A549 (cell line): ENCODE data around the gene PPFIA2. TPM values are rescaled to one million over a fixed set of nuclear protein-coding genes. Genes with fewer than 3 reads are reported as not detected.
A peak's percentile ranks its signal among the peaks of the same experiment; 100 is the strongest.

Source experiments
- ATAC-seq, 2 experiments: fragments of 200-7000 bp in 1 of 2; fragments of >200 bp in 1 of 2; cut with Nextera tagmentation in 1 of 2; cut with Tn5 transposase in 1 of 2; 3 replicates each; pipeline versions ENCODE4 v1.8.0 to v1.9.1; 2018 to 2020; ENCODE audit warnings: mild to moderate bottlenecking in 1 of 2, moderate library complexity in 1 of 2
- CTCF ChIA-PET: fragments of 300-600 bp; sonication (Branson Sonifier 250); formaldehyde crosslinking; extraction: SDS; loops from one replicate; lab custom pipeline; 2021; ENCODE audit warnings: antibody characterized with exemption, inconsistent platforms; lab: Yijun Ruan, JAX
- POLR2A ChIA-PET: fragments of 350-600 bp; formaldehyde crosslinking; extraction: SDS; loops from one replicate; lab custom pipeline; 2021; ENCODE audit warnings: antibody characterized with exemption, inconsistent platforms; lab: Yijun Ruan, JAX
- DNase-seq, 2 experiments: peaks; one replicate each; pipeline versions ENCODE4 v3.0.0 to v3.0.0-alpha.2; 2011 to 2016; ENCODE audit warnings: low read depth in 1 of 2, low spot score in 1 of 2
- FAIRE-seq: peaks from 2 replicates; lab custom pipeline; 2011; peaks lifted over from hg19 to GRCh38; lab: Jason Lieb, UNC
- H3K27ac ChIP-seq, 2 experiments: fragments of >200 bp; sonication (Bioruptor Twin); formaldehyde crosslinking; 3 replicates each; pipeline ENCODE4 v1.5.1; 2016 to 2017
- H3K4me1 ChIP-seq: fragments of >200 bp; sonication (Bioruptor Twin); formaldehyde crosslinking; 3 replicates; pipeline ENCODE4 v1.6.1; 2016
- H3K4me2 ChIP-seq: fragments of >200 bp; sonication (Bioruptor Twin); formaldehyde crosslinking; 3 replicates; pipeline ENCODE4 v1.6.1; 2016
- H3K4me3 ChIP-seq: fragments of >200 bp; sonication (Bioruptor Twin); formaldehyde crosslinking; 3 replicates; pipeline ENCODE4 v1.5.1; 2016
- H3K9me3 ChIP-seq: fragments of >200 bp; sonication (Bioruptor Twin); formaldehyde crosslinking; 3 replicates; pipeline ENCODE4 v1.6.1; 2016
- ATOH8 ChIP-seq: fragments of 250-450 bp; sonication (Bioruptor Pico); IDR thresholded peaks from 2 replicates; pipeline ENCODE4 v1.5.0; 2020; ENCODE audit warnings: low read depth, mild to moderate bottlenecking, moderate library complexity
- BCL3 ChIP-seq: fragments of >200 bp; sonication (Bioruptor Twin); formaldehyde crosslinking; IDR thresholded peaks from 3 replicates; pipeline ENCODE4 v1.6.1; 2016
- CBX8 ChIP-seq: fragments of 200-600 bp; sonication (generic); IDR thresholded peaks from 2 replicates; pipeline ENCODE4 v1.6.1; 2016
- CHD2 ChIP-seq: fragments of 150-350 bp; IDR thresholded peaks from 2 replicates; pipeline ENCODE4 v1.6.1; 2014; ENCODE audit warnings: low read length; ENCODE audit not compliant: partially characterized antibody
- CHD4 ChIP-seq: fragments of 200-600 bp; sonication (generic); IDR thresholded peaks from 2 replicates; pipeline ENCODE4 v1.6.1; 2016; ENCODE audit warnings: antibody characterized with exemption, mild to moderate bottlenecking, borderline replicate concordance
- CTCF ChIP-seq: fragments of >200 bp; sonication (Bioruptor Twin); formaldehyde crosslinking; IDR thresholded peaks from 3 replicates; pipeline ENCODE4 v1.5.1; 2016
- EHMT2 ChIP-seq: fragments of 200-600 bp; sonication (generic); IDR thresholded peaks from 2 replicates; pipeline ENCODE4 v1.6.1; 2016; ENCODE audit warnings: antibody characterized with exemption, low read depth, mild to moderate bottlenecking, moderate library complexity
- ESRRA ChIP-seq: fragments of 150-350 bp; IDR thresholded peaks from 2 replicates; pipeline ENCODE4 v1.6.1; 2014; ENCODE audit warnings: mild to moderate bottlenecking, low read length, borderline replicate concordance
- FOSL2 ChIP-seq, 2 experiments: fragments of 450-650 bp in 1 of 2; fragments of >200 bp in 1 of 2; sonication (Bioruptor Twin) in 1 of 2; formaldehyde crosslinking; IDR thresholded peaks; 2 replicates each; pipeline versions ENCODE4 v1.5.0 to v1.6.1; 2016 to 2020; ENCODE audit warnings: mild to moderate bottlenecking in 1 of 2, moderate library complexity in 1 of 2
- HDAC2 ChIP-seq: fragments of 200-600 bp; sonication (generic); IDR thresholded peaks from 2 replicates; pipeline ENCODE4 v1.6.1; 2016
- JUNB ChIP-seq: fragments of >200 bp; sonication (Bioruptor Twin); formaldehyde crosslinking; IDR thresholded peaks from 2 replicates; pipeline ENCODE4 v1.6.1; 2016
- KDM5A ChIP-seq: fragments of 200-600 bp; sonication (generic); IDR thresholded peaks from 2 replicates; pipeline ENCODE4 v1.6.1; 2016; ENCODE audit warnings: antibody characterized with exemption, mild to moderate bottlenecking
- MAX ChIP-seq: IDR thresholded peaks from 2 replicates; pipeline ENCODE4 v1.6.1; 2012
- MAZ ChIP-seq: fragments of 150-350 bp; IDR thresholded peaks from 2 replicates; pipeline ENCODE4 v1.6.1; 2014; ENCODE audit warnings: antibody characterized with exemption, low read depth, low read length, borderline replicate concordance
- MYC ChIP-seq: IDR thresholded peaks from 2 replicates; pipeline ENCODE4 v1.6.1; 2012; ENCODE audit warnings: mild to moderate bottlenecking, inconsistent platforms, low read length, improper control_type of control experiment, borderline replicate concordance
- POLR2AphosphoS2 ChIP-seq: conservative IDR thresholded peaks from 2 replicates; pipeline ENCODE4 v1.6.1; 2012; ENCODE audit warnings: low read length, improper control_type of control experiment, inconsistent platforms
- RAD21 ChIP-seq, 2 experiments: fragments of >200 bp in 1 of 2; sonication (Bioruptor Twin) in 1 of 2; formaldehyde crosslinking in 1 of 2; IDR thresholded peaks in 1 of 2; conservative IDR thresholded peaks in 1 of 2; 2 replicates in 1 of 2; 3 replicates in 1 of 2; pipeline ENCODE4 v1.6.1; 2012 to 2018; ENCODE audit warnings: inconsistent platforms in 1 of 2
- RARB ChIP-seq: fragments of 250-450 bp; sonication (Bioruptor Pico); IDR thresholded peaks from 2 replicates; pipeline ENCODE4 v1.8.0; 2021; ENCODE audit warnings: mild to moderate bottlenecking, moderate library complexity
- SMC3 ChIP-seq: fragments of >200 bp; sonication (Bioruptor Twin); formaldehyde crosslinking; IDR thresholded peaks from 3 replicates; pipeline ENCODE4 v1.6.1; 2018; ENCODE audit warnings: inconsistent platforms
- ZC3H11A ChIP-seq: fragments of 450-650 bp; IDR thresholded peaks from 2 replicates; pipeline ENCODE4 v1.6.1; 2014; ENCODE audit warnings: antibody characterized with exemption, mild to moderate bottlenecking
- ZFP36 ChIP-seq: fragments of 450-650 bp; IDR thresholded peaks from 2 replicates; pipeline ENCODE4 v1.6.1; 2014; ENCODE audit warnings: borderline replicate concordance; ENCODE audit not compliant: partially characterized antibody
- WGBS: methylation state at CpG from one replicate; pipeline ENCODE4 v1.1.6; 2017; ENCODE audit errors: missing lambda C conversion rate; 5-methylcytosine and 5-hydroxymethylcytosine counted together
- polyA plus RNA-seq, 4 experiments: library from polyadenylated mRNA; depleted of rRNA in 3 of 4; stranded (reverse); fragments of >200 nt; fragmentation: RNase III in 1 of 4; extraction: RNeasy Plus Mini Kit Qiagen cat#74134 plus additional on column Dnase treatment in 1 of 4; gene quantifications; 2 replicates in 3 of 4; 3 replicates in 1 of 4; pipeline ENCODE4 v1.2.3, GENCODE V29; 2011 to 2017
- TF ChIP-seq, protein P1 (sequence below): IDR thresholded peaks from 2 replicates; pipeline ENCODE4 v1.6.1; 2012; ENCODE audit warnings: low read depth, borderline replicate concordance

The PPFIA2 gene
- polyA plus RNA-seq, 2 of the 4 experiments (the other 2 are of a cell fraction), result not detected

GRCh38 chr12:81257947-81258551, 501.1 kb downstream of the PPFIA2 start:
- H3K4me3 ChIP-seq, result no peak overlapping the region
- CTCF ChIA-PET, result interaction anchor here (0.6 to 1.5 kb wide), 6 partner anchors 10 to 1063 kb away, joined by 3 to 6 read pairs (median 4); no protein-coding TSS in a partner anchor
- ATAC-seq (peak; percentile 50 to 71; a peak in 2 of 6 replicates), FAIRE-seq (no peak), DNase-seq (peak in 1 of 2 experiments; percentile 51)
- no peaks in the 10 kb centered on the region for H3K4me1 ChIP-seq
- TF ChIP-seq HDAC2 (no peak), RAD21 (conservative IDR thresholded peaks at IDR 0.05 in 1 of 2, IDR thresholded peaks at IDR 0.05 in 1 of 2) (peak; percentile 70 to 73), CTCF (peak; percentile 57), SMC3 (peak; percentile 48; the same call in 2 of the 3 replicates), KDM5A (0 out of 2 replicates have a peak, but pooled peaks have one; percentile 30), CHD2 (no peak)
- POLR2A ChIA-PET, result no interaction called here
- H3K4me2 ChIP-seq, result peak overlapping the region; percentile 42
- no peak overlapping the region for H3K27ac ChIP-seq
- H3K9me3 ChIP-seq, result no peaks in the 10 kb centered on the region
- 30% methylated on average over 4 of the region's 4 CpGs for WGBS

DNA sequence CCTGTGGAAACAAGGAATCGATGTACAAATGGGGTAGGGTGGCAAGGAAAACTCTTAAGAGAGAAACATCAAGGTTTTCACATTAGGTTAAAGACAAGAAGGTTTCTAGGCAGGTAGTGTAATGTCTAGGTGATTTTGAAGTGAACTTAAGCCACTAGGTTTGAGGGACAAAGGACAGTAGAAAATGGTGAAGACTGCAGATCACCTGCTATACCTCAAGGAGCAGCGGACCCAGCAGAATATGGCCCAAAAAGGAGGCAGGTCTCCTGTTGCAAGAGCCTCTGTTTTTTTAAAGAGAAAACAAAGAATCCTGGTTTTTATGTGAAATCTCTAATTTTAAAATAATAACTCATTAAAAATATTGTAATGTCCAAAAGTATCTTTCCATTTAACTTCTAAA, 503.2 kb downstream of the PPFIA2 start:
- no peaks in the 10 kb centered on the region for H3K9me3 ChIP-seq
- WGBS, result 33% methylated on average over 2 of the region's 2 CpGs
- FAIRE-seq (no peak), DNase-seq (no peak), ATAC-seq (no peak)
- no peaks in the 10 kb centered on the region for H3K4me1 ChIP-seq
- ChIA-PET POLR2A (no interaction called here), CTCF (no interaction called here)
- TF ChIP-seq MAX (no peak), ZFP36 (no peak), CTCF (no peak), RARB (CRISPR knock-in tag) (no peak), JUNB (no peak), POLR2AphosphoS2 (no peak), RAD21 (conservative IDR thresholded peaks at IDR 0.05 in 1 of 2, IDR thresholded peaks at IDR 0.05 in 1 of 2) (no peak), FOSL2 (IDR thresholded peaks at IDR 0.05) (no peak), FOSL2 (CRISPR knock-in tag; IDR thresholded peaks at IDR 0.05) (no peak), ESRRA (no peak), ZC3H11A (no peak), BCL3 (no peak), KDM5A (no peak), EHMT2 (no peak), CHD4 (no peak), ATOH8 (CRISPR knock-in tag) (no peak), CBX8 (no peak), MYC (no peak), MAZ (no peak)
- TF ChIP-seq, protein P1, sequence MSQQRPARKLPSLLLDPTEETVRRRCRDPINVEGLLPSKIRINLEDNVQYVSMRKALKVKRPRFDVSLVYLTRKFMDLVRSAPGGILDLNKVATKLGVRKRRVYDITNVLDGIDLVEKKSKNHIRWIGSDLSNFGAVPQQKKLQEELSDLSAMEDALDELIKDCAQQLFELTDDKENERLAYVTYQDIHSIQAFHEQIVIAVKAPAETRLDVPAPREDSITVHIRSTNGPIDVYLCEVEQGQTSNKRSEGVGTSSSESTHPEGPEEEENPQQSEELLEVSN, result no peak
- H3K4me2 ChIP-seq, result no peak overlapping the region
- H3K4me3 ChIP-seq, result no peak overlapping the region
- no peak overlapping the region for H3K27ac ChIP-seq
